HL-60 (cell line): ENCODE data around the gene LRMDA.

Experiments used
- DNase-seq, 2 experiments: peaks; one replicate each; pipeline ENCODE4 v3.0.0-alpha.2; 2010 to 2020; ENCODE audit warnings: low read depth in 1 of 2, low spot score in 1 of 2
- H3K27ac ChIP-seq: fragments of 250-450 bp; sonication (Bioruptor Pico); replicated peaks from 2 replicates; pipeline ENCODE4 v1.5.1; 2020; ENCODE audit warnings: mild to moderate bottlenecking, moderate library complexity
- H3K27me3 ChIP-seq: fragments of 250-450 bp; sonication (Bioruptor Pico); 2 replicates; pipeline ENCODE4 v1.5.1; 2021; ENCODE audit warnings: mild to moderate bottlenecking, moderate library complexity; ENCODE audit not compliant: insufficient read depth, poor library complexity, severe bottlenecking
- H3K4me3 ChIP-seq: replicated peaks from 2 replicates; pipeline ENCODE4 v1.5.1; 2011; ENCODE audit warnings: mild to moderate bottlenecking, control low read depth, low read length; ENCODE audit not compliant: insufficient read depth
- GABPA ChIP-seq: IDR thresholded peaks from 2 replicates; pipeline ENCODE4 v1.6.1; 2012; ENCODE audit warnings: low read depth
- POLR2AphosphoS5 ChIP-seq: IDR thresholded peaks from 2 replicates; pipeline ENCODE4 v1.6.1; 2012; ENCODE audit warnings: low read depth
- SPI1 ChIP-seq: IDR thresholded peaks from 2 replicates; pipeline ENCODE4 v1.6.1; 2012; ENCODE audit warnings: low read depth, mild to moderate bottlenecking, borderline replicate concordance
- TF ChIP-seq, protein P1 (sequence below): IDR thresholded peaks from one replicate; pipeline ENCODE4 v1.5.1; 2011; ENCODE audit warnings: low read length, control low read depth, inconsistent platforms; ENCODE audit not compliant: insufficient read depth
- TF ChIP-seq, protein P2 (sequence below): IDR thresholded peaks from 2 replicates; pipeline ENCODE4 v1.6.1; 2012; ENCODE audit warnings: low read depth; ENCODE audit not compliant: insufficient replicate concordance

The LRMDA gene

DNA sequence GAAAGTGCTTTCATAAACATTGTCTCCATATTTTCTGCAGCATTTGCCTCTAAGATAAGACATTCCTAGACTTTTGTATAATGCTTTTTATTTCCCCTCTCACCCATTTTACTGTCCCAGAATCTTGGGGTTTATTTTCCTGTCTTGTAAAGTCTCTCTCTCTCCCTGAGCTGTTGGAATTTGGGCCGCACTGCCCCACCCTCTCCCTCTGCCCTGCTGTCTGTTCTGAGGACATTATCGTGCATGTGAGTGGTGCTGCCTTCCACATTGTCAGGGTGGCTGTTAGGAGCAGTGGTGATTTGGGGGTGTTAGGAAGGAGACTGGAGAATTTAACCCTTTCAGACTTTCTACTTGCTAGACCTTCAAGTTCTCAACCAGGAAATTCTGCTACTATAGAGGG, 16.7 kb downstream of the LRMDA start:
- Histone ChIP-seq H3K27me3 (no peaks in the 10 kb centered on the region), H3K4me3 (no peak overlapping the region), H3K27ac (no peak overlapping the region)
- no peak for DNase-seq
- TF ChIP-seq POLR2AphosphoS5 (no peak), GABPA (no peak), SPI1 (no peak)
- TF ChIP-seq, protein P1, sequence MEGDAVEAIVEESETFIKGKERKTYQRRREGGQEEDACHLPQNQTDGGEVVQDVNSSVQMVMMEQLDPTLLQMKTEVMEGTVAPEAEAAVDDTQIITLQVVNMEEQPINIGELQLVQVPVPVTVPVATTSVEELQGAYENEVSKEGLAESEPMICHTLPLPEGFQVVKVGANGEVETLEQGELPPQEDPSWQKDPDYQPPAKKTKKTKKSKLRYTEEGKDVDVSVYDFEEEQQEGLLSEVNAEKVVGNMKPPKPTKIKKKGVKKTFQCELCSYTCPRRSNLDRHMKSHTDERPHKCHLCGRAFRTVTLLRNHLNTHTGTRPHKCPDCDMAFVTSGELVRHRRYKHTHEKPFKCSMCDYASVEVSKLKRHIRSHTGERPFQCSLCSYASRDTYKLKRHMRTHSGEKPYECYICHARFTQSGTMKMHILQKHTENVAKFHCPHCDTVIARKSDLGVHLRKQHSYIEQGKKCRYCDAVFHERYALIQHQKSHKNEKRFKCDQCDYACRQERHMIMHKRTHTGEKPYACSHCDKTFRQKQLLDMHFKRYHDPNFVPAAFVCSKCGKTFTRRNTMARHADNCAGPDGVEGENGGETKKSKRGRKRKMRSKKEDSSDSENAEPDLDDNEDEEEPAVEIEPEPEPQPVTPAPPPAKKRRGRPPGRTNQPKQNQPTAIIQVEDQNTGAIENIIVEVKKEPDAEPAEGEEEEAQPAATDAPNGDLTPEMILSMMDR: no peak
- TF ChIP-seq, protein P2, sequence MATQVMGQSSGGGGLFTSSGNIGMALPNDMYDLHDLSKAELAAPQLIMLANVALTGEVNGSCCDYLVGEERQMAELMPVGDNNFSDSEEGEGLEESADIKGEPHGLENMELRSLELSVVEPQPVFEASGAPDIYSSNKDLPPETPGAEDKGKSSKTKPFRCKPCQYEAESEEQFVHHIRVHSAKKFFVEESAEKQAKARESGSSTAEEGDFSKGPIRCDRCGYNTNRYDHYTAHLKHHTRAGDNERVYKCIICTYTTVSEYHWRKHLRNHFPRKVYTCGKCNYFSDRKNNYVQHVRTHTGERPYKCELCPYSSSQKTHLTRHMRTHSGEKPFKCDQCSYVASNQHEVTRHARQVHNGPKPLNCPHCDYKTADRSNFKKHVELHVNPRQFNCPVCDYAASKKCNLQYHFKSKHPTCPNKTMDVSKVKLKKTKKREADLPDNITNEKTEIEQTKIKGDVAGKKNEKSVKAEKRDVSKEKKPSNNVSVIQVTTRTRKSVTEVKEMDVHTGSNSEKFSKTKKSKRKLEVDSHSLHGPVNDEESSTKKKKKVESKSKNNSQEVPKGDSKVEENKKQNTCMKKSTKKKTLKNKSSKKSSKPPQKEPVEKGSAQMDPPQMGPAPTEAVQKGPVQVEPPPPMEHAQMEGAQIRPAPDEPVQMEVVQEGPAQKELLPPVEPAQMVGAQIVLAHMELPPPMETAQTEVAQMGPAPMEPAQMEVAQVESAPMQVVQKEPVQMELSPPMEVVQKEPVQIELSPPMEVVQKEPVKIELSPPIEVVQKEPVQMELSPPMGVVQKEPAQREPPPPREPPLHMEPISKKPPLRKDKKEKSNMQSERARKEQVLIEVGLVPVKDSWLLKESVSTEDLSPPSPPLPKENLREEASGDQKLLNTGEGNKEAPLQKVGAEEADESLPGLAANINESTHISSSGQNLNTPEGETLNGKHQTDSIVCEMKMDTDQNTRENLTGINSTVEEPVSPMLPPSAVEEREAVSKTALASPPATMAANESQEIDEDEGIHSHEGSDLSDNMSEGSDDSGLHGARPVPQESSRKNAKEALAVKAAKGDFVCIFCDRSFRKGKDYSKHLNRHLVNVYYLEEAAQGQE: no peak

DNA sequence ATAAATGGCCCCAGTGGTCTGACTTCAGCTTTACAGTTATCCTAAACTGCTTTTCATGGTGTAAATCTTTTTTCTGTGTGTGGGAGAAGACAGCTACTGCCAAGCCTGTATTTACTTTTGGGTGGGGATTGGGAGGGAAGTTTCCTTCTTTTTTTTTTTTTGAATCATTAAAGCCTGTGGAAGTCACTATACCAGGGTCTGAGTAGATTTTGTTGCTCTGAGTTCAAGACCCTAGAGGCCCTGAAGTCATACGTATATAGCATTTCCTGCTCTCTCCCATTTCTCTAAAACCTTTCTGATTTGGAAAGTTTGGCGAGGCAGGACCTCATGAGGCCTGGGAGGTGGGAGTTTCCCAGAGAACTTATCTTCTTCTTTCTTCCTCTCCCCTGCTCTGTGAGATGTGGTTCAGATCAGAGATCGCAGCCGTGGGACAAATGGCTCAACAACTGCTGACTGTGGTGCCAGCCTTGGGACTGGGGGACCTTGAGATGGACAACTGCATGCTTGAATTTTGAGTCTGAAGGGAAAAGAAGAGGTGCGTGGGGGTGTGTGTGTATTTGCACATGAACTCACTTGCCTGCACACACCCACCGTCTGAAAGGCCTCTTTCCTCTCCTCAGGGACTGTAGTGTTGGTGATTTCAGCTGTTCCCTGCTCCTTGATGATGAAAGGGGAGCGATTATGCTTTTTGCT, 18.1 kb downstream of the LRMDA start:
- Histone ChIP-seq H3K4me3 (no peak overlapping the region), H3K27ac (no peak overlapping the region), H3K27me3 (no peaks in the 10 kb centered on the region)
- DNase-seq: no peak
- TF ChIP-seq, protein P1: no peak
- TF ChIP-seq SPI1: no peak
- TF ChIP-seq, protein P2: no peak
- no peak for TF ChIP-seq GABPA
- no peak for TF ChIP-seq POLR2AphosphoS5

DNA sequence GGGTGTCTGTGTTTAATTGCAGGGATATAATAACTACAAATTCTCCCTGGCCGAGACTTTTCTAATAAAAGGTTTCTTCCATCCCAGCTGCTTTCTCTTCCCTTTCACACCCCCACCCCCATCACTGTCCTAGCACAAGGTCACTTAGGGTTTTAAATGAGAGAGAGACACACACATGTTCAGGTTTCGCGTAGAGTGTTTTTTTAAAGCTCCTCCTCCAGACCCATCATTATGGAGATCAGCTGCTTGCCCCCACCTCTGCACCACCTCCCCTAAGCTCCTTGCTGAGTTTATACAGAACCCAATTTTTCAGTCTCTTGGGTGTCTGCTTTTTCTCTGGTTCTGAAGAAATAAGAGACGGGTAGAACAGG, 18.6 kb downstream of the LRMDA start:
- TF ChIP-seq SPI1 (no peak), POLR2AphosphoS5 (no peak), GABPA (no peak)
- TF ChIP-seq, protein P2: no peak
- TF ChIP-seq, protein P1: no peak
- DNase-seq: no peak
- no peak overlapping the region for H3K27ac ChIP-seq
- H3K4me3 ChIP-seq: no peak overlapping the region
- H3K27me3 ChIP-seq: no peaks in the 10 kb centered on the region
